ENCODE data around the gene RABGAP1L. TPM values are rescaled to one million over a fixed set of nuclear protein-coding genes. Genes with fewer than 3 reads are reported as not detected.
"Not testable (repeated sequence)": the region's sequence is repeated elsewhere in the genome, so short reads cannot be mapped to it uniquely, and the experiment has no call there.

RABGAP1L gene
- total RNA-seq, 2 experiments from 2014 or later: 98.1 to 158 TPM

GRCh38 chr1:174605198-174605597, 445.9 kb downstream of the RABGAP1L start:
- Histone ChIP-seq H3K4me2 (ENCODE audit: low read length) (no peak overlapping the region), H3K79me2 (ENCODE audit: insufficient read depth, low read depth, low read length) (no peaks in the 10 kb centered on the region), H4K20me1 (ENCODE audit: insufficient read depth, low read length) (no peaks in the 10 kb centered on the region), H3K9me3 (ENCODE audit: low read length) (0 out of 2 replicates have a peak, but pooled peaks cover 4% of the 10 kb centered on the region), H3K27ac (ENCODE audit: low read depth, low read length, poor library complexity, severe bottlenecking) (no peak overlapping the region), H2AFZ (ENCODE audit: low read length) (no peak overlapping the region), H3K4me3 (ENCODE audit: low read depth, low read length, poor library complexity, severe bottlenecking) (no peak overlapping the region), H3K36me3 (ENCODE audit: insufficient read depth, low read length) (peaks cover 6% of the 10 kb centered on the region; the same call in 1 of the 2 replicates), H3K4me1 (ENCODE audit: insufficient read depth, low read length, poor library complexity, severe bottlenecking) (no peaks in the 10 kb centered on the region), H3K9me2 (ENCODE audit: insufficient read depth, low read length) (no peaks in the 10 kb centered on the region)
- TF ChIP-seq EZH2phosphoT487 (IDR thresholded peaks at IDR 0.05; ENCODE audit: borderline replicate concordance, low read depth, low read length) (no peak), CTCF (conservative IDR thresholded peaks at IDR 0.05; ENCODE audit: low read length) (no peak)
- peak; percentile 27 for DNase-seq (ENCODE audit: low spot score)
- ChIA-PET CTCF (ENCODE audit: unreplicated experiment) (no interaction called here), POLR2A (no interaction called here)
- no TSS peak for BruUV-seq (replicated peaks)
- intact Hi-C loops (cut with micrococcal nuclease; ENCODE audit: unreplicated experiment): no loop called here

- POLR2A ChIA-PET: no interaction called here
- H2AFZ ChIP-seq (ENCODE audit: low read length): no peak overlapping the region
- no peak for DNase-seq (ENCODE audit: low spot score)
- no peaks in the 10 kb centered on the region for H3K4me1 ChIP-seq (ENCODE audit: insufficient read depth, low read length, poor library complexity, severe bottlenecking)
- no peak overlapping the region for H3K4me3 ChIP-seq (ENCODE audit: low read depth, low read length, poor library complexity, severe bottlenecking)
- intact Hi-C loops (cut with micrococcal nuclease; ENCODE audit: unreplicated experiment): no loop called here
- H3K9me2 ChIP-seq (ENCODE audit: insufficient read depth, low read length): no peaks in the 10 kb centered on the region
- no peak for TF ChIP-seq EZH2phosphoT487 (IDR thresholded peaks at IDR 0.05; ENCODE audit: borderline replicate concordance, low read depth, low read length)
- TF ChIP-seq CTCF (conservative IDR thresholded peaks at IDR 0.05; ENCODE audit: low read length): no peak
- CTCF ChIA-PET (ENCODE audit: unreplicated experiment): no interaction called here
- H3K27ac ChIP-seq (ENCODE audit: low read depth, low read length, poor library complexity, severe bottlenecking): no peak overlapping the region
- no peaks in the 10 kb centered on the region for H3K79me2 ChIP-seq (ENCODE audit: insufficient read depth, low read depth, low read length)
- no TSS peak for BruUV-seq (replicated peaks)
- H4K20me1 ChIP-seq (ENCODE audit: insufficient read depth, low read length): no peaks in the 10 kb centered on the region
- H3K9me3 ChIP-seq (ENCODE audit: low read length): 0 out of 2 replicates have a peak, but pooled peaks cover 4% of the 10 kb centered on the region
- no peak overlapping the region for H3K4me2 ChIP-seq (ENCODE audit: low read length)
- peaks cover 6% of the 10 kb centered on the region; the same call in 1 of the 2 replicates for H3K36me3 ChIP-seq (ENCODE audit: insufficient read depth, low read length)
Observed at GRCh38 chr1:174606471-174606870, 447.2 kb downstream of the RABGAP1L start.

GRCh38 chr1:174617905-174618304, 458.6 kb downstream of the RABGAP1L start:
- H3K27ac ChIP-seq (ENCODE audit: low read depth, low read length, poor library complexity, severe bottlenecking); H2AFZ ChIP-seq (ENCODE audit: low read length); H3K36me3 ChIP-seq (ENCODE audit: insufficient read depth, low read length); H3K4me1 ChIP-seq (ENCODE audit: insufficient read depth, low read length, poor library complexity, severe bottlenecking); H3K9me3 ChIP-seq (ENCODE audit: low read length); CTCF ChIA-PET (ENCODE audit: unreplicated experiment); POLR2A ChIA-PET; H3K79me2 ChIP-seq (ENCODE audit: insufficient read depth, low read depth, low read length); H4K20me1 ChIP-seq (ENCODE audit: insufficient read depth, low read length); DNase-seq (ENCODE audit: low spot score); BruUV-seq (replicated peaks); intact Hi-C loops (cut with micrococcal nuclease; ENCODE audit: unreplicated experiment); H3K4me3 ChIP-seq (ENCODE audit: low read depth, low read length, poor library complexity, severe bottlenecking); H3K4me2 ChIP-seq (ENCODE audit: low read length); H3K9me2 ChIP-seq (ENCODE audit: insufficient read depth, low read length): not testable (repeated sequence)

All from OCI-LY7 (cell line).